HG02571 (cell line): Measurements from ENCODE around the gene FXYD6.

ENCODE experiments used
- ATAC-seq: cut with Tn5 transposase; IDR thresholded peaks from one replicate; pipeline ENCODE4 v1.9.1; 2021; ENCODE audit warnings: mild to moderate bottlenecking, moderate library complexity; ENCODE audit not compliant: unreplicated experiment

FXYD6 gene

DNA sequence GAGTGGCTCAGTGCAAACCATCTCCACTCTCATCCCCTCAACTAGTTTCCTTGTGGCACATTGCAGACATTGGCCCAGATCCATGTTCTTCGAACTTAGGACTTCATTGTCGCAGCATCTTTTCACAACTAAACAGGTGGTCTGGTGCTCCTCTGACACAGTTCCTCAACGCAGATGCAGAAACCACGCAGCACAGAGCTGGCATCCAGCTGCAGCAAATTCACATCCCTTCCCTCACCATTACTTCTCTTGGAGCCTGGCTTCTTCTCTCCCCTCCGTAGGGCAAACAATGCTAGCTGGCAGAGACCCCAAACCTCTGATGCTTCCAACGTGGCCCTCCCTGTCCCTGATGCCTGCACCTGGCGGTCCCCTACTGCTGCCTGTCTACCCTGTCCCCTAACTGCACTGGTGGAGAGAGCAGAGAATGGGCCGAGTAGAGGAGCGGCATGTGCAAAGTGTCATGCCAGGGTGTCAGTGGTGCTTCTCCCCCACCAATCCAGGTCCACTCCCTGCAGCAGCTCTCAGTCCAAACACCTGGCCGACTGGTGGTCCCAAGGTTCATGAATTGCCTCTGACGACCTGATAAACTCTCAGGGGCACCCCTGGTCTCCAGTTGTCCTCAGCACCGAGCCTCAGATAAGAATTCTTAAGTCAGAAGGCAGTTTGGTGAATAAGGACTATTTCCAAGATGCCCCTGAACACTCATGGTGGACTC, 34.6 kb upstream of the FXYD6 start:
- ATAC-seq, result no peak

- ATAC-seq, result no peak
Observed at GRCh38 chr11:117910525-117910924, 34.1 kb upstream of the FXYD6 start.

DNA sequence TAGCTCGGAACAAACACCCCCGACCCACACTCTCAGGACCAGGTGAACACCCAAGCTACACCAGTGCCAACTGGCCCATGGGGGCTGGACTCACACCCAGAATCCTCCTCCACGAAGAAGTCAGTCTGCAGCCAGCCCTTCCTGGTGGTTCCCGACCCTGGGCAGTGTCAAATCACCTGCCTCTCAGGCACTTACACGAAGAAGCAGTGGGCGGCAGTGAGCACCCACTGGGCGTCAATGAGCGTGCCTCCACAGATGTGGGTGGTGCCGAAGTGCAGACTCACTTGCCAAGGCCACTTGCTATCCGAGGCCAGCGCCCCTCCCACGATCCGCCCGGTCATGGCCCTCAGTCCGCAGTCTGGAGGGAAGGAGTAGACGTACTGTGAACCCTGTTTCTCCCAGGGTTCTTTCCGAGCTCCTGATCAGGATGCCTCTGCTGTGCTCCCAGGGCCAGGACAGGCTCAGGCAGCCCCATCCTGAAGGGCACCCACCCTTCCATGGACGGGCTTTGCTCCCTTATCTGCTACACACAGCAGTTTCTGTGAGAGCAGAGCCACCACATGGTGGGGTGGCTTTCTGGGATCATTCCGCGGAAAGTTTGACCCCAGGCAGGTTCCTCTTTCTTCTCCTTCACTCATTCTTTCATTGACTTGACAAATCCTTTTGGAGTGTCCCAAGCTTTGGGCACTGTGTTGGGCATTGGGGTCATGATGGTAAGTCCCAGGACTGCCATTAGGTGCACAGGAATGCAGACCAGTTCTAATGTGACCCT, 33.3 kb upstream of the FXYD6 start:
- no peak for ATAC-seq

DNA sequence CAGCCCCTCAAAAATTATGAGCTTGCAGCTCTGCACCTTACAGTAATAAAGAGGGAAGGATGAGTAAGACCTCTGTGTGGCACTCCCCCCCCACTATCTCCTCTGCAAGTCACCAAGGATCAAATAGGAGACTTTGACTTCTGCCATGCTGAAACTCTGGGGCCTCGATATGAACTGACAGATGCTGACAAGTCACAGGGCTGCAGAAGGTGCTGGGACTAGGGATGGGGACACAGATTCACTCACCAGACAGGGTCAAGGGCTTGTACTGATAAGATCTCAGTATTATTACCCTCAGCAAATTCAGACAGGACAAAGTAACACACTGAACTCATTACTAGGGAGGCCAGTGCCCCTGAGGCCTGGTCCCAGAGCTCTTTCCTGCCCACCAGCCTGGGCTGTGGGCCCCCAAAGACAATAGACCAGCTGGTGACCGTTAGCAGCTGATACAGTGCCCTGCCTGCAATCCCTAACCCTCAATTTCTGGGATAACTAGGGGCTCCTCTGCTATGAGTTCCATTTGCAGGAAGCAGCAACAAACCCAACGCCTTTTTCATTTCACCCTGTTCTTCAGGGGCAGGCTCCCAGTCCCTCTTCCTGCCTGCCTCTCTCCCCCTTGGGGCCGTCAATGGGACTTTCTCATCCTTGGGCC, 32.6 kb upstream of the FXYD6 start:
- ATAC-seq, result no peak

DNA sequence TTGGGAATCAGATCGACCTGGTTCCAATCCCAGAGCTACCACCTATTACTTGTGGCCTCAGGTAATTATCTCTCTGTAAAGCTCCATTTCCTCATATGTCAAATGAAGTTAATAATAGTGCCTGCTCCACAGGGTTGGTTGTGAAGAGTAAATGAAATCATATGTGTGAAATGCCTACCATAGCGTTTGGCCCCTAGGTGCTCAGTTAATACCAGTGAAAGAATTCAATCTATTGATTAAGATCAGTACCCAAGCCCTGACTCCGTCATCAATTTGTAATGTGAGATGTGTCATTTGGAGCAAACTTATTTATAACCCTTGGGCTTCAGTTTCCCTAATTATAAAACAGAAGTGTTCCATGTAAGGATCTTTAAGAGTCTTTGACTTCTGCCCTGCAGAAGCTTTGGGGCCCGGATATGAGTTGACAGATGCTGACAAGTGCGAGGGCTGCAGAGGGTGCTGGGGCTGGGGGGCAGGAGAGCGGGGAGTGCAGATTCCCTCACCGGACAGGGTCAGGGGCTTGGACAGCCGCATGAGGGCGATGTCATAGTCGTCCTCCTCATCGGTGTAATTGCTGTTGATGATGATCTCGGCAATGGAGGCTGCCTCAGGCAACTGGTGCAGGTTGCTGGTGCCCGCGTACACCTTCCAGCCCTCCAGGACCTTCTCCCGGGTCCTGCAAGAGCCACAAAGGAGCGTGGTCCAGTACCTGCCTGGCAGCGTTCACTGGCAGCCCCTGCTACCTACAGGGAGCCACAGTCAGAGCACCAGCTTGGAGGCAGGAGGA, 31.8 kb upstream of the FXYD6 start:
- no peak for ATAC-seq

DNA sequence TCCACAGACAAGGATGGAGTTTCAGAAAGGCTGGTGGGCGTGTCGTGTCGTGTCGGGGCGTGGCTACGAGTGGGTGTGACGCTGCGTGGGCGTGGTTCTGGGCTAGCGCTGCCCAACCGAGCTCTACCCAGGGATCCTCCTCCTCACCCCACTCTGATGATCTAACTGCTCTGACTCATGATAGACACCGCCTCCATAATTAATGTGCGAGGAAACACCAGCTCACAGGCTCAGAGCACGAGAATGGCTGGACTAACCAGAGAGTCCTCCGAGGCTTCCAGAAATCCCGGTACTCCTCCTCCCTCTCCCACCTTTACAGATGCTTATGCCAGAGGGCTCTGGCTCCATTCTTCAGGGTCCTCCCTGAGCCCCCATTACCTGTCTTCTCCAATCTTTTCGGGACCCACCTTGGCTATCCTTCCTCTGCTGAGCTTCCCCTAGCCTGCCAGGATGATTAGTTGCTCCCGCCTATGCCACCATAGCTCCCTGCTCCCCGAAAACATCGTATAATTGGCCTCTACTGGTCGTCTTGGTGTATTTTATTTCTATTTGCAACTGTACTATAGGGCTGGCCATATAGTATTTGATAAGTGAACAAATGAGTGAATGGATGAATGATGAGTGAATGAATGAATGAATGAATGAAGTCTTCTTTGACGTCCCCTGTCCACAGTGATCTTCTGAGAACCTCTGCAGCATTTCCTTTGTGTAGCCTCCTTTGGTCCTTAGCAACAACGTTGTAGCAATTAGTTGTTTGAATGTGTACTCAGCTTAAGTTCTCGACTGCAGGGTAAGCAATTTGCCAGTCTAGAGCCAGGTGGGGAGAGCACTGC, 31.0 kb upstream of the FXYD6 start:
- no peak for ATAC-seq

- ATAC-seq, result no peak
Observed at GRCh38 chr11:117906710-117907109, 30.3 kb upstream of the FXYD6 start.

DNA sequence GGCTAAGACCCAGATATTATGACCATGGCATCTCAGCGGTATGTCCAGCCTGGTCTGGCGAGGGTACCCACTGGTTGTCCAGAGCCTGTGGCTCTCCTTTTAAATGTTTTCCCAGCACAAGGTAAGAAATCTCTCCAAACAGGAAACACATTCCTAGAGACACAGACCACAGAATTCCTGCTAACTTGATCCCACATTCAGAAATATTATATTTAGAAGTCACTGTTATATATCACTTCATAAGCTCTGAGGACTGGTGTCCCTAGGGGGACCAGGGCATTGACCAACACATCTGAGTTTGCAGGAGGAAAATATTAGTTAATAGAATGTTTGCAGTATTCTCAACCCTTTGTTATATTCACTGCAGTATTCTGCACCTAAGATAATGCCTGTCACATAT, 29.7 kb upstream of the FXYD6 start:
- no peak for ATAC-seq

DNA sequence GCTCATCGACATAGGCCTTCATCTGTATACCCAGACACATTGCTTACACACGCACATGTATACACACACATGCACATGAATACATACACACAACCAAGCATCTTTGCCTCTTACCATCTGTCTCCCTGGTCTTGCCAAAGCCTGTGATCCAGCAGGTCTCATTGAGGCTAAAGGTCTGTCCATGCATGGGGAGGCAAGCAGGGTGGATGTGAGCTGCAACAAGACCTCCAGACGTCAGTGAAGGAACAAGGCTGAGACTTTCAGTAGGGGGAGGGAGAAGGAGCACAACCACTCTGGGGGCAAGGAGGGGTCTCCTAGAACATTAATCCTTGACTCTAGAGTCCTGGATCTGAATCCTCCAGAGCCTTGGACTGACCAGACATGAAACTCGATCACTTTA, 29.1 kb upstream of the FXYD6 start:
- ATAC-seq, result no peak

- no peak for ATAC-seq
Observed at GRCh38 chr11:117903505-117904382, 27.3 kb upstream of the FXYD6 start.

- no peak for ATAC-seq
Observed at GRCh38 chr11:117902001-117902845, 25.8 kb upstream of the FXYD6 start.

GRCh38 chr11:117901601-117902000, 25.1 kb upstream of the FXYD6 start:
- ATAC-seq, result no peak

DNA sequence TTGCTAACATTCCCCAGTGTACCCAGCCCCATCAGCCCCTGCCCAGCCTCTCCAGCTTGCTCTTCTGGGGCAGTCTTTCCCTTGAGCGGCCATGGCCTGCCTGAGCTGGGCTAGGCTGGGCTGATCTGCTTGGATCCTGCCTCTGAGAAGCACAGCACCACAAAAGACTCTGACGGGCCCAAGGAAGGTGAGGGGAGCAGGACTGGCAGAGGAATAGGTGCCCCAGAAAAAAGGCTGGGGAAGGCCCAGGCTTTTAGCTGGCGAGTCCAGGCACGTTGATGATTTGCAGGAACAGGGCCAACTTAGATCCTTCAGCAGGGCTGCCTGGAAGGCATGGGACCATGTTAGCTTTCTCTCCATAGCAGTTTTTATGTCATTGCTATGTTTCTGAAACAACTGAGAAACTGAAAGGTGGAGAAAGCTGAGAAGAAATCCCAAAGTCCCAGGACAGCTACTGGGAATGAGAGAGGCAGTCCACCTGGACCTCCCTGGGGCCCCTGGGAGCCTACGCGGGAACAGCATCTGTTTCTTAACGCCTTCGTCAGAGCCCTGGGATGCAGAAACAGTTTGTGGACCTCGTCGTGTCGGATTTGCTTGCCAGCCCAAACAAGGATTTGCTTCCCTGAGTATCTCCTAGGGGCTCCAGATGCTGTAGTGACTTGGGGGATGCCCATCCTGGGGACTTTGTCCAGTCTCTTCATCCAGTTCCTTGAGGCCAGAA, 24.4 kb upstream of the FXYD6 start:
- no peak for ATAC-seq

- no peak for ATAC-seq
Observed at GRCh38 chr11:117900121-117900648, 23.7 kb upstream of the FXYD6 start.

- no peak for ATAC-seq
Observed at GRCh38 chr11:117898059-117898458, 21.6 kb upstream of the FXYD6 start.

- no peak for ATAC-seq
Observed at GRCh38 chr11:117892651-117893050, 16.2 kb upstream of the FXYD6 start.

GRCh38 chr11:117891362-117891761, 14.9 kb upstream of the FXYD6 start:
- no peak for ATAC-seq
